Measurements from ENCODE around the gene GINM1.

DNA sequence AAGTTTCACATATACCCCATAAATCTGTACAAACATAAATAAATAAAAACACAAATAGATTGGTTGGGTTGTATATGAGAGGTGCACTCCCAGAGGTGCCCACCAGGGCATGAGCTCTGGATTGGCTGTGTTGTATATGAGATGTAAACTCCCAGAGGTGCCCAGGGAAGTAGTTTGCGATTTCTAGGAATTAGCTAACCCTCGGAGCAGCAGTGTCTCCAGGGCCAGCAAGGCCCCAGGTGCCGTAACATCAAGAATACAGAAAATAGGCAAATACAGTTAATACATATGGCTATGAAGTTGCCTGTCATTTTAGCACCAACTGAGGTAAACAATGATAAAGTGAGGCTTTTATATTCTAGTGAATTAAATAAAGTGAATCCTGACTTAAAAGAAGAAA lies 5.4 kb upstream of the GINM1 start:
- TF ChIP-seq, protein P1, sequence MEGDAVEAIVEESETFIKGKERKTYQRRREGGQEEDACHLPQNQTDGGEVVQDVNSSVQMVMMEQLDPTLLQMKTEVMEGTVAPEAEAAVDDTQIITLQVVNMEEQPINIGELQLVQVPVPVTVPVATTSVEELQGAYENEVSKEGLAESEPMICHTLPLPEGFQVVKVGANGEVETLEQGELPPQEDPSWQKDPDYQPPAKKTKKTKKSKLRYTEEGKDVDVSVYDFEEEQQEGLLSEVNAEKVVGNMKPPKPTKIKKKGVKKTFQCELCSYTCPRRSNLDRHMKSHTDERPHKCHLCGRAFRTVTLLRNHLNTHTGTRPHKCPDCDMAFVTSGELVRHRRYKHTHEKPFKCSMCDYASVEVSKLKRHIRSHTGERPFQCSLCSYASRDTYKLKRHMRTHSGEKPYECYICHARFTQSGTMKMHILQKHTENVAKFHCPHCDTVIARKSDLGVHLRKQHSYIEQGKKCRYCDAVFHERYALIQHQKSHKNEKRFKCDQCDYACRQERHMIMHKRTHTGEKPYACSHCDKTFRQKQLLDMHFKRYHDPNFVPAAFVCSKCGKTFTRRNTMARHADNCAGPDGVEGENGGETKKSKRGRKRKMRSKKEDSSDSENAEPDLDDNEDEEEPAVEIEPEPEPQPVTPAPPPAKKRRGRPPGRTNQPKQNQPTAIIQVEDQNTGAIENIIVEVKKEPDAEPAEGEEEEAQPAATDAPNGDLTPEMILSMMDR (conservative IDR thresholded peaks at IDR 0.05; ENCODE audit: low read depth, low read length): peak; percentile 16; the same call in 1 of the 2 replicates
- TF ChIP-seq SMC3 (IDR thresholded peaks at IDR 0.05; ENCODE audit: low read depth, low read length) (no peak), CHD1 (IDR thresholded peaks at IDR 0.05; ENCODE audit: low read depth, low read length) (no peak), BHLHE40 (IDR thresholded peaks at IDR 0.05; ENCODE audit: low read depth, low read length) (no peak), CEBPB (IDR thresholded peaks at IDR 0.05; ENCODE audit: low read depth, low read length) (no peak), RFX5 (IDR thresholded peaks at IDR 0.05; ENCODE audit: low read depth, low read length) (no peak), POLR2A (IDR thresholded peaks at IDR 0.05; ENCODE audit: low read depth, low read length) (no peak), USF2 (IDR thresholded peaks at IDR 0.05; ENCODE audit: low read depth, low read length) (no peak)
